Stomach (tissue), 4 donors: Measurements from ENCODE around the gene SLC35G2.
"Not testable (repeated sequence)": the region's sequence is repeated elsewhere in the genome, so short reads cannot be mapped to it uniquely, and the experiment has no call there.

Experiments
- EP300 ChIP-seq: sonication (generic); formaldehyde crosslinking; IDR thresholded peaks from one replicate; pipeline ENCODE4 v1.6.1; 2017; ENCODE audit warnings: antibody characterized with exemption
- POLR2A ChIP-seq, 4 donors: fragments of 450-650 bp; IDR thresholded peaks; one replicate each; pipeline ENCODE4 v1.6.1; 2016; ENCODE audit warnings: antibody characterized with exemption in 4 of 4, control low read depth in 2 of 4, mild to moderate bottlenecking in 1 of 4, moderate library complexity in 1 of 4

DNA sequence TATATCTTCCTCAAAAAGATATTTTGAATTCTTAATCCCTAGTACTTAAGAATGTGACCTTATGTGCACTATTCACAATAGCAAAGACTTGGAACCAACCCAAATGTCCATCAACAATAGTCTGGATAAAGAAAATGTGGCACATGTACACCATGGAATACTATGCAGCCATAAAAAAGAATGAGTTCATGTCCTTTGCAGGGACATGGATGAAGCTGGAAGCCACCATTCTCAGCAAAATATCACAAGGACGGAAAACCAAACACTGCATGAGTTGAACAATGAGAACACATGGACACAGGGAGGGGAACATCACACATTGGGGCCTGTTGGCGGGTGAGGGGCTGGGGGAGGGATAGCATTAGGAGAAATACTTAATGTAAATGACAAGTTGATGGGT is 60.6 kb downstream of the SLC35G2 start:
- not testable (repeated sequence) for TF ChIP-seq POLR2A (IDR thresholded peaks at IDR 0.05); EP300
